Brain microvascular endothelial cell (primary cell): ENCODE data around the gene VGLL3.

Source experiments
- DNase-seq: peaks from one replicate; pipeline ENCODE4 v3.0.0-alpha.2; 2020
- H3K27ac ChIP-seq: fragments of 250-450 bp; sonication (Bioruptor Pico); 2 replicates; pipeline ENCODE4 v1.5.1; 2020; ENCODE audit warnings: mild to moderate bottlenecking, moderate library complexity
- H3K27me3 ChIP-seq: fragments of 250-450 bp; sonication (Bioruptor Pico); replicated peaks from 2 replicates; pipeline ENCODE4 v1.5.1; 2020; ENCODE audit warnings: mild to moderate bottlenecking
- H3K36me3 ChIP-seq: fragments of 250-450 bp; sonication (Bioruptor Pico); replicated peaks from 2 replicates; pipeline ENCODE4 v1.5.1; 2020; ENCODE audit warnings: mild to moderate bottlenecking
- H3K4me3 ChIP-seq: 2 replicates; pipeline ENCODE4 v1.5.1; 2011; ENCODE audit warnings: low read depth, mild to moderate bottlenecking, control low read depth, low read length, moderate library complexity
- CTCF ChIP-seq: IDR thresholded peaks from 2 replicates; pipeline ENCODE4 v1.5.1; 2011; ENCODE audit warnings: low read depth, mild to moderate bottlenecking, moderate library complexity, low read length, control low read depth, inconsistent platforms; ENCODE audit errors: missing control alignments
- in situ Hi-C: cut with HindIII; loops from 2 replicates; pipeline ENCODE4 v1.10.0; 2017; ENCODE audit warnings: low sequenced_read_pairs, low pct_ligation_motif_present

The VGLL3 gene

GRCh38 chr3:86993704-86994103 lies 2.8 kb upstream of the VGLL3 start:
- peak overlapping the region; percentile 97 for H3K27ac ChIP-seq
- no peak for TF ChIP-seq CTCF
- no peaks in the 10 kb centered on the region for H3K27me3 ChIP-seq
- in situ Hi-C loops = no loop called here
- H3K36me3 ChIP-seq = peaks cover 13% of the 10 kb centered on the region
- peak; percentile 89 for DNase-seq
- H3K4me3 ChIP-seq = no peak overlapping the region

GRCh38 chr3:86991840-86992435 lies 989 bp upstream of the VGLL3 start:
- Histone ChIP-seq H3K27ac (peak overlapping the region; percentile 97), H3K27me3 (no peaks in the 10 kb centered on the region), H3K4me3 (peak overlapping the region; percentile 91), H3K36me3 (peaks cover 13% of the 10 kb centered on the region)
- no peak for TF ChIP-seq CTCF
- in situ Hi-C loops = no loop called here
- DNase-seq = peak; percentile 58

- H3K27me3 ChIP-seq = no peaks in the 10 kb centered on the region
- TF ChIP-seq CTCF = no peak
- no peak for DNase-seq
- peak overlapping the region; percentile 91 for H3K4me3 ChIP-seq
- in situ Hi-C loops = no loop called here
- H3K36me3 ChIP-seq = peaks cover 13% of the 10 kb centered on the region
- H3K27ac ChIP-seq = peak overlapping the region; percentile 97
These were observed 500 bp upstream of the VGLL3 start for GRCh38 chr3:86991482-86991815.

- H3K27me3 ChIP-seq = no peaks in the 10 kb centered on the region
- peaks cover 13% of the 10 kb centered on the region for H3K36me3 ChIP-seq
- H3K27ac ChIP-seq = peak overlapping the region; percentile 97
- DNase-seq = no peak
- in situ Hi-C loops = no loop called here
- H3K4me3 ChIP-seq = peak overlapping the region; percentile 91
- TF ChIP-seq CTCF = no peak
These were observed 776 bp downstream of the VGLL3 start for GRCh38 chr3:86990012-86990733.

- H3K27ac ChIP-seq = peak overlapping the region; percentile 97
- DNase-seq = no peak
- TF ChIP-seq CTCF = no peak
- H3K27me3 ChIP-seq = no peaks in the 10 kb centered on the region
- in situ Hi-C loops = no loop called here
- H3K36me3 ChIP-seq = peaks cover 13% of the 10 kb centered on the region
- peak overlapping the region; percentile 91 for H3K4me3 ChIP-seq
These were observed 1.3 kb downstream of the VGLL3 start for GRCh38 chr3:86989611-86990010.
